ENCODE data around the gene CAPZA2.
"Not testable (repeated sequence)": the region's sequence is repeated elsewhere in the genome, so short reads cannot be mapped to it uniquely, and the experiment has no call there.

CAPZA2 gene

DNA sequence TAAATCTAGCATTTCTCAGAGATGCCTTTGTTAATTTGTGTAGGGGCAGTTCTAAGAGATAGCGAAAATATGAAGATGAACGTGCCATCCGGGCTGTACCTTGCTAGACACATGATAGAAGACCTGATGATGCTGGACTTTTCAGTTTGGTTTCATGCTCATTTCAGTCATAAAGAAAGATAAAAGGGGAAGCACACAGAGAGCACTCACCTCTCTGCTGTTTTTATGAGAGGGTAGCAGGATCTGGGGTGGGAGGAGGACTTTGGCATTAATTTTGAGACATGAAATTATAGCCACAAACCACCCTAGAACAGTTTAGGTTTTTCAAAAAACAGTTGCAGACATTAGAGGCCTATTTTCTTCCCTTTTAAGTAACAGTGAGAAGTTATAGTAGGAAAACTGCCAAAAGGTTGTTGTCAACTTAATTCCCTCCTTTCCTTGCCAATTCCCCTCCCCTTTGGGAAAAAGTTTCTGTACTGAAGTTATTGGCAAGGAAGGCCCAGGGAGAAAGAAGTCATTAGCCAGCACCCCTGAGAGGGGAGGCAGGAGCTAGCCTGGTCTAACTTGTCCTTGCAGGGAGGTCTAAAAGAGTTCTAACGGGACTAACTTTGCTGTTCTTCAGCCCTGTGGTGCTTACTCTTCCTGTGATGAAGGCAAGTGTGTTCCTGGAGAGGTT lies 93.6 kb downstream of the CAPZA2 start:
- DNase-seq, result no peak

DNA sequence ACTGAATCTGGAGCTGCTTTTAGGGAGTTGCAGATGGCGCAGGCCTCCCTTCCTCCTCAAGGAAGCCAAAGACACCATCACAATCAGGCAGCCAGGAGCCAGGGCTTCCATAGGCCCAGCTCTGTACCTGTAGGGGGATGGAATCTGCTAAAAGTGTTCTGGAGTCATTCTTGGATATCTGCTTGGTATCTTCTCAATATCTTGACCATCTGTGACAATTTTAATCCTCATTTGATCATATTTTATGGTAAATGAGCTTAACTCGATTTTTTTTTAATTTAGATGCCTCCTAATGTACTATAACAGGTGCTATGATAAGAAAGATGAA lies 94.1 kb downstream of the CAPZA2 start:
- no peak for DNase-seq

DNA sequence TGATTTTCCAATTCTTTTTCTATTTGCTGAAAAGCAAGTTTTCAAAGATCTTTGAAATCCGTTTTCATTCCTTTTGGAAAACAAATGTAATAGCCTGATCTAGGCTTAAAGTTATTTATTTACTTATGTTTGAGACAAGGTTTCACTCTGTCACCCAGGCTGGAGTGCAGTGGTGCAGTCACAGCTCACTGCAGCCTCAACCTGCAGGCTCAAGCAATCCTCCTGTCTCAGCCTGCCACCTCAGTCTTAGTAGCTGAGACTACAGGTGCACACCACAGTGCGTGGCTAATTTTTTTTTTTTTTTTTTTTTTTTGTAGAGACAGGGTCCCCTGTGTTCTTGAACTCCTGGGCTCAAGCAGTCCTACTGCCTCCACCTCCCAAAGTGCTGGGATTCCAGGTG lies 95.5 kb downstream of the CAPZA2 start:
- DNase-seq, result no peak

DNA sequence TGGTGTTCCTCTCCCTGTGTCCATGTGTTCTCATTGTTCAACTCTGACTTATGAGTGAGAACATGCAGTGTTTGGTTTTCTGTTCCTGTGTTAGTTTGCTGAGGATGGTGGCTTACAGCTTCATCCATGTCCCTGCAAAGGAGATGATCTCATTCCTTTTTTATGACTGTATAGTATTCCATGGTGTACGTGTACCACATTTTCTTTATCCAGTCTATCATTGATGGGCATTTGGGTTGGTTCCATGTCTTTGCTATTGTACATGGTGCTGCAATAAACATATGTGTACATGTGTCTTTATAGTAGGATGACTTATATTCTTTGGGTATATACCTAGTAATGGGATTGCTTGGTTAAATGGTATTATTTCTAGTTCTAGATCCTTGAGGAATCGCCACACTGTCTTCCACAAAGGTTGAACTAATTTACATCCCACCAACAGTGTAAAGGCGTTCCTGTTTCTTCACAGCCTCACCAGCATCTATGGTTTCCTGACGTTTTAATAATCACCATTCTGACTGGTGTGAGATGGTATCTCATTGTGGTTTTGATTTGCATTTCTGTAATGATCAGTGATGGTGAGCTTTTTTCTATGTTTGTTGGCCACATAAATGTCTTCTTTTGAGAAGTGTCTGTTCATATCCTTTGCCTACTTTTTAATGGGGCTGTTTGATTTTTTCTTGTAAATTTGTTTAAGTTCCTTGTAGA lies 99.7 kb downstream of the CAPZA2 start:
- DNase-seq, result not testable (repeated sequence)

DNA sequence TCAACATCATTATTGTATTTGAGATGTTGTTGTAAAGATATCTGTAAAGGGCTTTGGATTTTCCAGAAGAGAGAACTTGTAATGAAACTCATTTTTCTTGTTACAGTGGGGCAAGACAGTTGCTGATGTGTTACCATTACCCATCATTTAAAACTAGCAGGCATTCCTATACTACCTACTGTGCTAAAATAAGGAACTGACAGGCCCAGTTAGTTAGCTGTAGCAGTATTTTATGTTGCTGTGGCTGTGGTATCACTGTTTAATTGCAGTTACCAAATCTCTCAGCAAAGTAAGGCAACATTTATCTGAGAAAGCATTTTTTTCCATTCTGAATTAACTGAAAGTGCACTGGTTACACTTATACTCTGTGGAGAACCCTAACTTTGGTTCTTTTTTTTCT lies 100.8 kb downstream of the CAPZA2 start:
- DNase-seq, result no peak

DNA sequence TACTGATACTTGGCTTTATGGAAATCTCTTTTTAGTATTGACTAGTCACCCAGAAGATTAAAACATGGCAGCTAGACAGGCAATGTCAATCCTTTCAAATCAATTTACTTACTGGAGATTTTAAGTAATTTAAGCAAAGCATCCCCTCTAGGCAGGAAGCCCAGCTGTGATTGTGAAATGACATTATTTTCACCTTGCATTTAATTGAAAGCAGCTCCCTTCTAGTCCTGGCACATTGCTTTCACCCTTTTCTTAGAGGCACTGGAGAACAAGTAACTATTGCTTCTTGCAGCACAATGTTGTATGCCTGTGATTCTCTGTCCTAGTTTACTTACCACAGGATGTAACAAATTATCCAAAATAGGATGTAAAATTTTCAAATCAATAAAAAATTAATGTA lies 104.2 kb downstream of the CAPZA2 start:
- DNase-seq, result no peak

DNA sequence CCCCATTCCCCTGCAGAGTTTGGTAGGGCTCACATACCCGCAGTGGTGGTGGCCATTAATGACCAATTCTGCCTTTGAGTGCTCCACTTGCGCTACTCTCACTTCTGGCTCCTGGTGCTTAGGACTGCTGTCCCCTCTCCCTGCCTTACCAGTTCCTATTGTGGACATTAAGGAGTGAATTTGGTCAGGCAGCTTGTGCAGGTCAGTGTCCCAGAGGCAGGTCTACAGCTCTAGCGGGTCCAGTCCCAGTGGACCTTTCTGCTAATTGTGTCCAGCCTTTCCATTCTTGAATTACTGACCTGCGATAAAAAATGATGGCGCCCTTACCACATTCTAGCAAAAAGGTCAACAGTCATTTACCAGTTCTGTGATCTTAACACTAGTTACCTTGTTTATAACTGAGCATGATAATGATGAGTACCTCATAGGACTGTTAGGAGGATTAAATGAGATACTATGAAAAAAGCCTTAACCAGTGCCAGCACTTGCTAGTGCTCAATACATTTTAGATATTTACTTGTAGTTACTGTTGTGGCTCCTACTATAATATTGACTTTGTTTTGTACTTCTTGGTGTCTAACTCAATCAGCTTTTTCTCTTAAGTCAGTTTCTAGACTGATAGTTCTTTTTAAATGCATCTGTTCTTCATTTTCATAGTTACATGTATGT lies 105.0 kb downstream of the CAPZA2 start:
- no peak for DNase-seq

DNA sequence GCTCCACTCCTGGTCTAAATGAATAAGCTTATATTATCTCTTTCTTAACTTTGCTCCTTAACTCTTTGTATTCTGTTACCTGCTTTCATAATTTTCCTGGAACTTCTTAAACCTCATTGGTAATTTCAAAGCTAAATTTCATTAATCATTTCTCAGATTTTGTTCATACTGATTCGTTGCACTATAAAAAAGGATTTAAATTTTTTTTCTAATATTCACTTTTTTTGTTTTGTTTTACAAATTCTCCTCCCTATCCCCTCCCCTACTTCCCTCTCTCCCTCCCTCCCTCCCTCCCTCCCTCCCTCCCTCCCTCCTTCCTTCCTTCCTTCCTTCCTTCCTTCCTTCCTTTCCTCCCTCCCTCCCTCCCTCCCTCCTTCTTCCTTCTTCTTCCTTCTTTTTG lies 105.6 kb downstream of the CAPZA2 start:
- DNase-seq, result no peak

DNA sequence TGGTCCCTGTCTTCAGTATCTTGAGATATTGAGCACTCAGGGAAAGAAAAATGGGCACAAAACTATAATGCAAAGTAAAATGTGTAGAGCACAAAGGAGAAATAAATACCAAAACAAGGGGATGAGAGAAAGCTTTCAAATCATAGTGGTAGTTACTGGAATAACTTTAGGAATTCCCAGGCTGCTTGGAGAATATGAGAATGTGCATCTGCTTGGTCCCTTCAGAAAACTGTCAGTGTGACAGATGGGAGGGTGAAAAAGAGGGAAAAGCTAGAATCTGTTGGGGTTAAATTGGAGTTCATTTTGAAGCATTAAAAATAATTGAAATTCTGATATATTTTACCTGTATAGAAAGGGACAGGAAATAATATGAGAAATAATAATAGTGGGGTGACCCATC lies 106.2 kb downstream of the CAPZA2 start:
- no peak for DNase-seq

DNA sequence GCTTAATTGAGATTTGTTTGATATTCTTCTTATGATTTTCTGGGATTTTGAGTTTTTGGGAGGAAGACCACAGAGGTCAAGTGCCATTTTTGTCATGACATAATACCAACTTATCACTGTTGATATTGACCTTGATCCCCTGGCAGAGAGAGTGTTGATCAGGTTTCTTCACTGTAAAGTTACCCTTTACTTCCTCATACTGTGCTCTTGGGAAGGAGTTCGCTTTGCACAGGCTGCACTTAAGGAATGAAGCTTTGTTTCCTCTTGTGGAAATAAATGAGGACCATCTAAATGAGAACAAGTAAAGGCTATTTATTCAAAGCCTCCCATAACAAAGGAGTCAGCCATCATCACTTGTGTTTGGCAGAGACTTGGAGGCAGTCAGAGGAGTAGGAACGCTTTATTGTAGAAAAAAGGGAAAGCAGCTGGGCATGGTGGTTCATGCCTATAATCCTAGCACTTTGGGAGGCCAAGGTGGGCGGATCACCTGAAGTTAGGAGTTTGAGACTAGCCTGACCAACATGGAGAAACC lies 107.0 kb downstream of the CAPZA2 start:
- no peak for DNase-seq

DNA sequence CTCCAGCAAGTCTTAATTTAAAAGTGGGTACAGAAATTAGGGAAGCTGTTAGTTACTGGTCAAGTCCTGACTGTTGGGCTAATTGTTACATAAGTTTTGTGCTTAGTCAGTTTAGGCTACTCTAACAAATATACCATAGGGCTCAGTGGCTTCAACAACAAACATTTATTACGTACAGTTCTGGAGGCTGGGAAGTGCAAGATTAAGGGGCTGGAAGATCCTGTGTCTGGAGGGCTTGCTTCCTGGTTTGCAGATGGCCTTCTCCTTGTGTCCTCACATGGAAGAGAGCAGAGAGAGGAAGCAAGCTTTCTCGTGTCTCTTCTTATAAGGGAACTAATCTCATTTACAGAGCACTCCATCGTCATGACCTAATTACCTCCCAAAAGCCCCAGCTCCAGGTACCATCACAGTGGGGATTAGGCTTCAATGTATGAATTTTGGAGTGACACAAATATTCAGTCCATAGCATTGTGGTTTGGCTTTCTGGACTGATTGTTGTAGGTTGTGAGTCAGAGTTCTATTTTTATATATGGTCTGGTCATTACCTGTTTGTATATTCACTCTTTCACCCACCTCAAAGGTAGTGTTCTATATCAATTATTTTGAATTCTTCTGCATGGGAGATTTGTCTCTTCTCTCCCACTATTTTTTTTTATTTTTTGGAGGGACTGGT lies 108.0 kb downstream of the CAPZA2 start:
- DNase-seq, result peak; percentile 31 to 50 (median 40)

DNA sequence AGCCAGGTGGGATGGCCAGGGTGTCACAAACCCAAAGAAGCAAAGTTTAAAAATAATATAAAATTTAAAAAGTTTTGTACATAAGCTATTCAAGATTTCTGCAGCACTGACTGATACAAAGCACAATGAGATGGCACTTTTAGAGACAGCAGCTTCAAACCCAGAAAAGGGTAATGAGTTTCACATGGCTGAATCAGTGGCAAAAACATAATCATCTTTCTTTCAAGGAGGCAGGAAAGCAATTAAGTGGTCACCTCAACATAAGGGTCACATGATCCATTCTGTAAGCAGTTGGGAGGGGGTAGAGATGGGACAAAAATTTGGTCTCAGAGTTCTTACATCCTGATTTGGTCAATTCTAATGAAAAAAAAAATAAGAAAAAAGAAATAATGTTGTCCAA lies 108.8 kb downstream of the CAPZA2 start:
- not testable (repeated sequence) for DNase-seq
